Dendritic cell treated with granulocyte-macrophage colony-stimulating factor and Interleukin-4, amounts not matched to agents 40 ng/mL and 50 ng/mL, for 4 days (primary cell): ENCODE data around the gene RETREG1.

ENCODE experiments used
- H3K27ac Mint-ChIP-seq: one replicate; pipeline ENCODE4 v1.8.0; 2022; ENCODE audit warnings: mild to moderate bottlenecking, mixed read lengths
- H3K27me3 Mint-ChIP-seq: one replicate; pipeline ENCODE4 v1.8.0; 2022; ENCODE audit warnings: mild to moderate bottlenecking, mixed read lengths
- H3K36me3 Mint-ChIP-seq: one replicate; pipeline ENCODE4 v1.8.0; 2022; ENCODE audit warnings: low read depth, mixed read lengths
- H3K4me1 Mint-ChIP-seq: one replicate; pipeline ENCODE4 v1.8.0; 2022; ENCODE audit warnings: low read depth, mixed read lengths
- H3K4me3 Mint-ChIP-seq: one replicate; pipeline ENCODE4 v1.8.0; 2022; ENCODE audit warnings: mild to moderate bottlenecking, moderate library complexity, mixed read lengths
- H3K9me3 Mint-ChIP-seq: one replicate; pipeline ENCODE4 v1.8.0; 2022; ENCODE audit warnings: mixed read lengths
- intact Hi-C: fragments of 100-400 bp; cut with micrococcal nuclease; formaldehyde crosslinking; loops from one replicate; pipeline ENCODE4 v1.15.0; 2022

Gene RETREG1

DNA sequence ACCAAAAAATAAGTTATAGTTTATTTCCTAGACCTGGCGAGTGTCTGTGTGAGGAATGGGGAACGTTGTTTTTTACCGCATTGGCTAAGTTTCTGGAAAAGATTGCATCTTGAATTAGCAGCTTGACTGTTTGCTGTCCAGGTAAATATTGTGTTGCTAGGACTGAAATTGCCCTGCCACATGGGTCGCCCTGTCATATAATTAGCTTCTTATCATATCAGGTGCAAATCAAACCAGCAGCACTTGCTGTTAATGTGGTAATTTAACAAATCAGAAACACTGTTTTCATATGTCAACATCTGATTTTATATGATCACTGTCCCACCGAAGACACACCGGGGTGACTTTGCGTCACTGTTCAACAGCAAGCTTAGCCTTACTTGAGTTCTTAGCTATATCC, 87.5 kb downstream of the RETREG1 start:
- Mint-ChIP-seq H3K4me1 (peaks cover 14% of the 10 kb centered on the region), H3K9me3 (no peaks in the 10 kb centered on the region), H3K27me3 (no peaks in the 10 kb centered on the region), H3K4me3 (no peak overlapping the region), H3K27ac (no peak overlapping the region), H3K36me3 (no peaks in the 10 kb centered on the region)
- intact Hi-C loops, result no loop called here

- no peak overlapping the region for H3K4me3 Mint-ChIP-seq
- H3K36me3 Mint-ChIP-seq, result no peaks in the 10 kb centered on the region
- H3K27me3 Mint-ChIP-seq, result no peaks in the 10 kb centered on the region
- H3K4me1 Mint-ChIP-seq, result peaks cover 21% of the 10 kb centered on the region
- H3K27ac Mint-ChIP-seq, result no peak overlapping the region
- intact Hi-C loops, result no loop called here
- H3K9me3 Mint-ChIP-seq, result no peaks in the 10 kb centered on the region
Observed at GRCh38 chr5:16528382-16529110, 88.3 kb downstream of the RETREG1 start.

- peaks cover 37% of the 10 kb centered on the region for H3K4me1 Mint-ChIP-seq
- no peak overlapping the region for H3K4me3 Mint-ChIP-seq
- no peaks in the 10 kb centered on the region for H3K9me3 Mint-ChIP-seq
- no peak overlapping the region for H3K27ac Mint-ChIP-seq
- no peaks in the 10 kb centered on the region for H3K27me3 Mint-ChIP-seq
- H3K36me3 Mint-ChIP-seq, result no peaks in the 10 kb centered on the region
- intact Hi-C loops, result no loop called here
Observed at GRCh38 chr5:16525651-16526050, 91.1 kb downstream of the RETREG1 start.

GRCh38 chr5:16524286-16524685, 92.5 kb downstream of the RETREG1 start:
- peak overlapping the region; percentile 18 for H3K27ac Mint-ChIP-seq
- H3K36me3 Mint-ChIP-seq, result no peaks in the 10 kb centered on the region
- no peak overlapping the region for H3K4me3 Mint-ChIP-seq
- no peaks in the 10 kb centered on the region for H3K27me3 Mint-ChIP-seq
- H3K4me1 Mint-ChIP-seq, result peaks cover 37% of the 10 kb centered on the region
- H3K9me3 Mint-ChIP-seq, result no peaks in the 10 kb centered on the region
- intact Hi-C loops, result no loop called here

DNA sequence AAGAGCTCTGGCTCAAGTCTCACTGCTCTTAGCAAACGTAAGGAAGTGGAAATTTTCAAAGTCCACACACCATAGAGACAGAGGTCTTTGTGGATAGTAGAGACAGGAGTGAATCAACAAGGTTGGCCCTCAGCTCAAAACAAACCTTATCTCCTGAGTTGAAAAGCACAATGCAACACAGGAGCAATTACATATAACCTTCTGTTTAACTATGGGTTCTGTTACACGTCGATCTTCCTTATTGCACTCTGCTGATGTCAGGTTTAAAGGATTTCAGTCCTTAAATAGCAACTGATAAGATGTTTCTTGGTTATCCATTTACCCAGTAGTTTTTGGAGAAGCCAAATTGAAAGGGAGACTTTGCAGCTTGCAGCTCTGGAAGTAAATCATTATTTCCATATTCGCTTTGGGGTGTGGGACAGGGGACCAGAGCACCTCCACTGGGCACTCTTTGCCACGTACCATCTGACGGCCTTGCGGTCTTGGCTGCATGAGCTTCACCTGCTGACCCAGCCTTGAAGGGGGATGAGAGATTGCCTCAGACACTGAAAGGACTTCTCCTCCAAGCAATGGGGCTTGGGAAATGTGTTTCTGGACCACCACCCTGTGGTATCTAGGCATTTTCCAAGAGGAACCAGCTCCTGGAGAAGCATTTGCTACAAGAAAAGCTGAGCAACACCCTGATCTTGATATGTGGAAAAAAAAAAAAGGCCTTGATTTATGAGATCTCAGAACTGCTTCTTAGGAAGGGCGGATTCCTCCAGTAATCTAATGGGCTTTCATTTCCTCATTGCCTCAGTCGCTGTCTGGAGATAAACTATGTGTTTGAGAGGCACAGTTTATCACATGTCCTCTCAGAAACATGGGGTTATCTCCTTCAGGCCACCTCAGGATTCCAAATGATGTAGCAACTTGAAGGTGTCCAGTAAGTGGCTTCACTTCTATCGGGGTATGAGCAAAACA, 95.0 kb downstream of the RETREG1 start:
- intact Hi-C loops, result no loop called here
- no peaks in the 10 kb centered on the region for H3K36me3 Mint-ChIP-seq
- peak overlapping the region; percentile 13 for H3K27ac Mint-ChIP-seq
- no peak overlapping the region for H3K4me3 Mint-ChIP-seq
- peaks cover 33% of the 10 kb centered on the region for H3K4me1 Mint-ChIP-seq
- no peaks in the 10 kb centered on the region for H3K27me3 Mint-ChIP-seq
- H3K9me3 Mint-ChIP-seq, result no peaks in the 10 kb centered on the region

GRCh38 chr5:16520841-16521240, 96.0 kb downstream of the RETREG1 start:
- Mint-ChIP-seq H3K4me3 (no peak overlapping the region), H3K36me3 (no peaks in the 10 kb centered on the region), H3K9me3 (no peaks in the 10 kb centered on the region), H3K4me1 (peaks cover 31% of the 10 kb centered on the region), H3K27ac (no peak overlapping the region), H3K27me3 (no peaks in the 10 kb centered on the region)
- intact Hi-C loops, result no loop called here

- Mint-ChIP-seq H3K4me1 (peaks cover 24% of the 10 kb centered on the region), H3K36me3 (no peaks in the 10 kb centered on the region), H3K9me3 (no peaks in the 10 kb centered on the region), H3K27ac (no peak overlapping the region), H3K4me3 (no peak overlapping the region), H3K27me3 (no peaks in the 10 kb centered on the region)
- intact Hi-C loops, result no loop called here
Observed at GRCh38 chr5:16519435-16519834, 97.4 kb downstream of the RETREG1 start.

DNA sequence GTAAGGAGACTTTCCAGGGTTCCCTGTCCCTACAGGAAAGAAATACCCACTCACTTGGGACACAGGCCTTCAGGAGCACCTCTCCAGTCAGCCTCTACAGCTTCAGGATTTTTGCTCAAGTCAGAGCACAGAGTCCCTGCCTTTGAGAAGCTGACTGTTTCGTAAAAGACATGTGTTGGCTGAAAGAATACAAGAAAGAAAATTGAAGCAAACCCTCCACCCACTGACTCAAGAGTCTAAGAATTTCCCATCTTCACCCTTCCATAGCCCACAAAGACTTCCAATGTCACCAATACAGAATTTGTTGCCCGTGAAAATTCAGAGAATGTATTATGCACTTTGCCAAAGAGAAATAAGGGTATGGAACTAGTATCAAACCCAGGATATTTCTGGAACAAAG, 98.2 kb downstream of the RETREG1 start:
- Mint-ChIP-seq H3K9me3 (no peaks in the 10 kb centered on the region), H3K4me1 (peaks cover 16% of the 10 kb centered on the region), H3K27me3 (no peaks in the 10 kb centered on the region)

DNA sequence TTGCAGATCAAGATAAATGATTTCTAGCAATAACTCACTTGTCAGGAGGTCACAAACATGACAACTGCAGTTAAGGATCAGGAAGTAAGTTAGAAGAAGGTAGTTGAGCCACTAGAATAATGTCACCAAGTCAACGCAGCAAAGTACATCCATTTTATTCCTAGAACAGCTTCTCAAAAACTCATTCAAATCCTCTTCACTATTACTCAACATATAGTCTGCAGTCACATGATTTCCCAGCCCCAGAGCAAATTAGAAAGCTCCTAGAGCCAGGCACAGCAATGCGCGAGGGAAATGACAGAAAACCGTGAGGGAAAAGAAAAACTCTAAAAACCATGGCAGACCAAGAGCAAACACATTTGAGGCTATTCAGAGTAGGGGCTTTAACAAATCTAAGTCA, 101.3 kb downstream of the RETREG1 start:
- Mint-ChIP-seq H3K27me3 (no peaks in the 10 kb centered on the region), H3K4me1 (no peaks in the 10 kb centered on the region), H3K9me3 (no peaks in the 10 kb centered on the region), H3K4me3 (no peak overlapping the region), H3K36me3 (no peaks in the 10 kb centered on the region), H3K27ac (no peak overlapping the region)
- intact Hi-C loops, result no loop called here

More for the DNA sequence above, 98.2 kb downstream of the RETREG1 start:
- Mint-ChIP-seq H3K36me3 (no peaks in the 10 kb centered on the region), H3K4me3 (no peak overlapping the region), H3K27ac (no peak overlapping the region)
- intact Hi-C loops, result no loop called here

DNA sequence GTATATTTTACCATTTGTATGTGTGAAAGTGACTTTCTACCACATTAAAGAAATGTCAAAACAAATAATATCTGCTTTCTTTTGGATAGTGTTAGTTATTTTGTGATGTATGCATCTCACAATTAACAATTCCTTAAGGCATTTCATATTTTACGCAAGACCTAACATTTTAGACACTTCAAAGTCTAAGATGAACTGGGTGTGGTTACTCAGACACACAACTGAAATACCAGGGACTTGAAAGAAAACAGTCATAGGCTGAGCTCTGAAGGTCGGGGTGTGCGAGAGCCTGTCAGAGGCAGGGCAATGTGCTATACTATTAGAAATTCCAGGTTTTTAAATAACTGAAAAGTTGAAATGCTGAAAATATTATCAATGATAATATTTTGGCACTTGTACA, 106.7 kb downstream of the RETREG1 start:
- no peaks in the 10 kb centered on the region for H3K9me3 Mint-ChIP-seq
- peaks cover 8% of the 10 kb centered on the region for H3K4me1 Mint-ChIP-seq
- no peak overlapping the region for H3K4me3 Mint-ChIP-seq
- intact Hi-C loops, result no loop called here
- H3K27ac Mint-ChIP-seq, result no peak overlapping the region
- no peaks in the 10 kb centered on the region for H3K36me3 Mint-ChIP-seq
- peaks cover 3% of the 10 kb centered on the region for H3K27me3 Mint-ChIP-seq

DNA sequence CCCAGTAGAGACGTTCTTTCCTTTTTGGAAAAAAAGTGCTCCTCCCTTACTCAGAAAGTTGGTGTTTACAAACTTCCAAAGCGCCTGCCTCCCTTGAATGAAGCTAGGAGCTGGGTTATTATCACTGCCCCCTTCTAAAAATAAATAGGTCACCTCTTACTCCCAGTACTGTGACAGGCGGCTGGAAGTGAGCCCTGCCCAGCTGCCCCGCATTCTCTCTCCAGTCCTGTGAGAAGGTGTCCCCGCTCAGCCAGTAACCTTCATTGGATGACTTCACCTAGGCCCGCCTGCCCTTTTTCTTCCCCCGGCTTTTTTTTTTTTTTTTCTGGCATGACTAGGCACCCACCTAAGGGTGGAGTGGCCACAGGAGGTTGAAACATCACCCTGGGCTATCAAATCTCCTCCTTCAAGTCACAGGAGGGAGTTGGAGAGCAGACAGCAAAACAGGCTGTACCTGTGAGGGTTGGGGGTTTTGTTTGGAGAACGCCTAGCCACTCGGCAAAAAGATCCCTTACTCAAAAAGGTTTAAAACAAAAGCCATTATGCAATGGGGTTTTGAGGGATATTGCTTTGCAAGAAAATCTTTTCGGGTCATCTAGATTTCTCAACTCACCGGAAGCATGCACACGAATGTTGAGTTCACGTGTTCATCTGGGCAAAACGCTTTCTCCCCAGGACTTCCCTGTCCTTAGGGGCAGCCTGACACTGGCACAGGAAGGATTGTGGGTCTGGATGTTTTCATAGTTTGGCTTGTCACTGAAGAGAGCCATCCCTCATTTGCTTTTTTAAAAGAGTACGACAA, 107.9 kb downstream of the RETREG1 start:
- H3K27ac Mint-ChIP-seq, result peak overlapping the region; percentile 55
- intact Hi-C loops, result no loop called here
- no peaks in the 10 kb centered on the region for H3K36me3 Mint-ChIP-seq
- no peaks in the 10 kb centered on the region for H3K9me3 Mint-ChIP-seq
- peaks cover 8% of the 10 kb centered on the region for H3K4me1 Mint-ChIP-seq
- no peak overlapping the region for H3K4me3 Mint-ChIP-seq
- peaks cover 3% of the 10 kb centered on the region for H3K27me3 Mint-ChIP-seq

DNA sequence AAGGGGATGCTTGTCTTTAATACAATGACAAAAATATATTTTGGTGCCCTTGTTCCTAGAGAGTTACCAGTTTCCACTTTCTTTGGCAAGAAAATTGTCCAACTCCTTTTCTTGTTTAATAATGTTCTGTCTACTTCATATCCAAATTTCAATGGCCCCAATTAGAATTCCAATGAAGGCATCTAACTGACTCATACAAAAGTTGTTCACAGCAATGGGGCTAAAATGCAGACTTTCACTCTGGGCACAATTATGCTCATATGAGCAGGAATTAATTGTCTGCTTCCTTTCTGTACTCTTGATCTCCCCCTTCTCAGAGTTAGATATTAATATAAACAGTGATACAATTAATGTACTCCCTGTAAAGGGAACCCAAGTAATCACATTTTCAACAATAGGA, 109.1 kb downstream of the RETREG1 start:
- Mint-ChIP-seq H3K9me3 (no peaks in the 10 kb centered on the region), H3K27me3 (peaks cover 3% of the 10 kb centered on the region), H3K36me3 (no peaks in the 10 kb centered on the region), H3K4me3 (no peak overlapping the region), H3K4me1 (peaks cover 8% of the 10 kb centered on the region), H3K27ac (no peak overlapping the region)
- intact Hi-C loops, result no loop called here

GRCh38 chr5:16505904-16506303, 110.9 kb downstream of the RETREG1 start:
- peaks cover 3% of the 10 kb centered on the region for H3K27me3 Mint-ChIP-seq
- H3K36me3 Mint-ChIP-seq, result no peaks in the 10 kb centered on the region
- H3K27ac Mint-ChIP-seq, result no peak overlapping the region
- no peak overlapping the region for H3K4me3 Mint-ChIP-seq
- intact Hi-C loops, result no loop called here
- H3K9me3 Mint-ChIP-seq, result no peaks in the 10 kb centered on the region
- peaks cover 8% of the 10 kb centered on the region for H3K4me1 Mint-ChIP-seq
